Fibroblast of lung (primary cell): ENCODE data around the gene SLC25A51. TPM values are rescaled to one million over a fixed set of nuclear protein-coding genes. Genes with fewer than 3 reads are reported as not detected.

Experiments used
- DNase-seq, 2 donors: peaks; one replicate each; pipeline versions ENCODE4 v3.0.0 to v3.0.0-alpha.2; 2010; ENCODE audit warnings: low read depth in 2 of 2
- H2AFZ ChIP-seq: 2 replicates; pipeline ENCODE4 v1.5.1; 2012; ENCODE audit warnings: low read length, control low read depth, inconsistent platforms
- H3K27ac ChIP-seq: 2 replicates; pipeline ENCODE4 v1.5.1; 2011; ENCODE audit warnings: low read length, control low read depth; ENCODE audit not compliant: insufficient read depth
- H3K27me3 ChIP-seq: 2 replicates; pipeline ENCODE4 v1.5.1; 2011; ENCODE audit warnings: mild to moderate bottlenecking, low read length; ENCODE audit not compliant: control insufficient read depth, insufficient read depth
- H3K36me3 ChIP-seq: 2 replicates; pipeline ENCODE4 v1.5.1; 2011; ENCODE audit warnings: low read length; ENCODE audit not compliant: control insufficient read depth, insufficient read depth
- H3K4me1 ChIP-seq: 2 replicates; pipeline ENCODE4 v1.5.1; 2011; ENCODE audit warnings: low read length; ENCODE audit not compliant: control insufficient read depth, insufficient read depth; ENCODE audit errors: extremely low read depth
- H3K4me2 ChIP-seq: 2 replicates; pipeline ENCODE4 v1.5.1; 2011; ENCODE audit warnings: low read length, control low read depth; ENCODE audit not compliant: insufficient read depth; ENCODE audit errors: extremely low read depth
- H3K4me3 ChIP-seq, 4 experiments: fragments of 200-600 bp in 1 of 4; sonication (generic) in 1 of 4; replicated peaks in 1 of 4; 2 replicates each; pipeline ENCODE4 v1.5.1; 2011 to 2016; ENCODE audit warnings: low read length in 4 of 4, low read depth in 3 of 4, mild to moderate bottlenecking in 3 of 4, control low read depth in 2 of 4, inconsistent platforms in 1 of 4, mixed read lengths in 1 of 4; ENCODE audit not compliant: insufficient read depth in 1 of 4; ENCODE audit errors: control extremely low read depth in 1 of 4
- H3K79me2 ChIP-seq: 2 replicates; pipeline ENCODE4 v1.5.1; 2012; ENCODE audit warnings: mild to moderate bottlenecking, low read length, inconsistent platforms; ENCODE audit not compliant: control insufficient read depth, insufficient read depth
- H3K9ac ChIP-seq: 2 replicates; pipeline ENCODE4 v1.5.1; 2011; ENCODE audit warnings: mild to moderate bottlenecking, low read length, control low read depth; ENCODE audit not compliant: insufficient read depth
- H3K9me3 ChIP-seq: 2 replicates; pipeline ENCODE4 v1.5.1; 2012; ENCODE audit warnings: low read depth, low read length; ENCODE audit not compliant: control insufficient read depth, insufficient read depth
- H4K20me1 ChIP-seq: 2 replicates; pipeline ENCODE4 v1.5.1; 2011; ENCODE audit warnings: low read length; ENCODE audit not compliant: control insufficient read depth, insufficient read depth; ENCODE audit errors: extremely low read depth
- CTCF ChIP-seq, 2 donors: IDR thresholded peaks in 1 of 2; conservative IDR thresholded peaks in 1 of 2; 1 replicate in 1 of 2; 2 replicates in 1 of 2; pipeline ENCODE4 v1.5.1; 2011 to 2012; ENCODE audit warnings: low read length in 2 of 2, control low read depth in 1 of 2, inconsistent platforms in 1 of 2, low read depth in 1 of 2, mild to moderate bottlenecking in 1 of 2
- EZH2 ChIP-seq: IDR thresholded peaks from 2 replicates; pipeline ENCODE4 v1.5.1; 2012; ENCODE audit warnings: low read length, control low read depth, mild to moderate bottlenecking; ENCODE audit errors: missing control alignments
- polyA minus RNA-seq: library from RNA; depleted of rRNA, polyadenylated mRNA; stranded (reverse); fragments of >200 nt; gene quantifications from 2 replicates; pipeline ENCODE4 v1.2.3, GENCODE V29; 2011; ENCODE audit warnings: low replicate concordance
- polyA plus RNA-seq, 2 donors: library from polyadenylated mRNA; depleted of rRNA in 1 of 2; stranded (reverse) in 1 of 2; unstranded in 1 of 2; fragments of >200 nt; gene quantifications; 2 replicates each; pipeline ENCODE4 v1.2.1, GENCODE V29; 2011 to 2012; ENCODE audit warnings: missing spikeins in 1 of 2
- total RNA-seq: library from RNA; depleted of rRNA; stranded (reverse); fragments of >200 nt; gene quantifications from 2 replicates; pipeline ENCODE4 v1.2.1, GENCODE V29; 2014

Gene SLC25A51
- total RNA-seq: 91.7 and 100 TPM in 2 replicates
- polyA plus RNA-seq: 39.3 and 41.6 TPM in 2 replicates
- 18.3 and 19.8 TPM in 2 replicates for polyA plus RNA-seq (2012)
- 41.1 and 58.5 TPM in 2 replicates for polyA minus RNA-seq

- Histone ChIP-seq H3K4me2 (peak within 1 kb of the TSS; percentile 98), H2AFZ (peak within 1 kb of the TSS; percentile 80), H3K4me1 (peaks cover 11% of the 10 kb centered on the region), H3K9ac (peak within 1 kb of the TSS; percentile 79), H3K27me3 (no peaks in the 10 kb centered on the region), H4K20me1 (no peaks in the 10 kb centered on the region), H3K9me3 (no peaks in the 10 kb centered on the region), H3K36me3 (no peaks in the 10 kb centered on the region), H3K79me2 (peaks cover 36% of the 10 kb centered on the region), H3K4me3 (peak within 1 kb of the TSS; percentile 66 to 87 (median 76)), H3K27ac (peak within 1 kb of the TSS; percentile 48)
- peak; percentile 86 to 93 for DNase-seq
- peak; percentile 94 for TF ChIP-seq CTCF (conservative IDR thresholded peaks at IDR 0.05 in 1 of 2, IDR thresholded peaks at IDR 0.05 in 1 of 2; ENCODE audit: low read depth in 1 of 2, low read length in 2 of 2)
- no peak for TF ChIP-seq EZH2
These were observed at the start of gene SLC25A51 for GRCh38 chr9:37903647-37904444. SLC25A51 (minus strand) TSS chr9:37904127; CDS start chr9:37888550, 15,577 bp downstream.

DNA sequence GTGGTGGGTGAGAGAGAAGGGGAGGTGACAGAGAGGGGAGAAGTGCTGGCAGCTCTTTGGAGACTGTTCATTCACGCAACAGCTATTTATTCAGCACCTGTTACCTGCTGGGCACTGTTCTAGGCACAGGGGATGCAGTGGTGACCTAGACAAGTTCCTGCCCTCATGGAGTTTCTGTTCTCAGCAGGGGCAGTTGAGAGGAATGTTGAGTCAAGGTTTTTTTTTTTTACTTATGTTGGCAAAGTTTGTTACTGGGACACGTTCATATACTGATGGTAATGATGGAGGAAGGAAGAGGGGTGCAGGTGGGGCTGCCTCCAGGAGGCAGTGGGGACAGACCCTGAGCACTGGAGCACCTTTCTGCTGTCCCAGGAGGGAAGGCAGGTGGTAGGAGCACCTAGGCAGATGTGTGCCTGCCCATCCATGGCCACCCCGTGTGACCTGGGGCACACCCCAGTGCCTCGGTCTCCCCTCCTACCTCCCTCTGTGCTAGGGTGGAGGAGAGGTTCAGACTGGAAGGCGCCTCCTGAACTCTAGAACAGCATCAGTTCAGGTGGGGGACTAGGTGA lies 49.4 kb upstream of the SLC25A51 start:
- H3K4me3 ChIP-seq: no peak overlapping the region
- H2AFZ ChIP-seq: no peak overlapping the region
- H3K27me3 ChIP-seq: no peaks in the 10 kb centered on the region
- H3K36me3 ChIP-seq: peaks cover 7% of the 10 kb centered on the region
- DNase-seq: no peak
- peak overlapping the region; percentile 96 for H3K27ac ChIP-seq
- peaks cover 6% of the 10 kb centered on the region for H3K79me2 ChIP-seq
- no peaks in the 10 kb centered on the region for H4K20me1 ChIP-seq
- H3K9me3 ChIP-seq: no peaks in the 10 kb centered on the region
- TF ChIP-seq CTCF (conservative IDR thresholded peaks at IDR 0.05 in 1 of 2, IDR thresholded peaks at IDR 0.05 in 1 of 2; ENCODE audit: low read depth in 1 of 2, low read length in 2 of 2) (no peak), EZH2 (no peak)
- peak overlapping the region; percentile 45 for H3K9ac ChIP-seq
- H3K4me2 ChIP-seq: peak overlapping the region; percentile 92
- H3K4me1 ChIP-seq: peaks cover 19% of the 10 kb centered on the region

DNA sequence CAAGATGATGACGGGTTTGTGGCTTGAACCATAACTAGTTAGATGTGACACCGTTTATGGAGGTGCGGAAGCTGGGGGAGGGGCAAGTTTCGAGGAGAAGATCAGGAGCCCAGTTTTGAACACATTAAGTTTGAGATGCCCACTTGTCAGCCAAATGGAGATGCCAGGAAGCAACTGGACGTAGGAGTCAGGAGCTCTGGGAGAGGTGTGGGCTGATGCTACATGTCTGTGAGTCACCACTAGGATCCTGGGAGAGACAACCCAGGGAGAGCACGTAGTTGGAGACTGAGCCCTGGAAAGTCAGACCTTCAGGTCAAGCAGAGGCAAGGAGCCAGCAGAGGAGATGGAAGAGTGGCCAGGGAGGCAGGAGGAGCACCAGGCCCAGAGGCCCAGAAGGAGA lies 48.8 kb upstream of the SLC25A51 start:
- Histone ChIP-seq H3K79me2 (peaks cover 6% of the 10 kb centered on the region), H3K9me3 (no peaks in the 10 kb centered on the region), H4K20me1 (no peaks in the 10 kb centered on the region), H3K4me1 (peaks cover 22% of the 10 kb centered on the region), H3K36me3 (peaks cover 9% of the 10 kb centered on the region), H3K4me2 (no peak overlapping the region), H3K9ac (no peak overlapping the region), H3K4me3 (no peak overlapping the region), H3K27ac (peak overlapping the region; percentile 96), H3K27me3 (no peaks in the 10 kb centered on the region), H2AFZ (no peak overlapping the region)
- TF ChIP-seq CTCF (conservative IDR thresholded peaks at IDR 0.05 in 1 of 2, IDR thresholded peaks at IDR 0.05 in 1 of 2; ENCODE audit: low read depth in 1 of 2, low read length in 2 of 2) (no peak), EZH2 (no peak)
- peak; percentile 61 to 87 for DNase-seq
